Measurements from ENCODE around the gene USB1.

USB1 gene

GRCh38 chr16:58000706-58001676, at the start of gene USB1:
USB1 (plus strand) TSS chr16:58001407; CDS start chr16:58001484, 77 bp downstream.
- DNase-seq, result peak; percentile 74

- DNase-seq, result no peak
Measured at GRCh38 chr16:57952909-57953308, 48.3 kb upstream of the USB1 start.

GRCh38 chr16:57953857-57954256, 47.4 kb upstream of the USB1 start:
- DNase-seq, result no peak

GRCh38 chr16:57955572-57956188, 45.5 kb upstream of the USB1 start:
- no peak for DNase-seq

GRCh38 chr16:57956270-57956808, 44.9 kb upstream of the USB1 start:
- no peak for DNase-seq

- DNase-seq, result no peak
Measured at GRCh38 chr16:57956924-57957672, 44.1 kb upstream of the USB1 start.

- DNase-seq, result no peak
Measured at GRCh38 chr16:57957673-57958392, 43.4 kb upstream of the USB1 start.

- no peak for DNase-seq
Measured at GRCh38 chr16:57958544-57958943, 42.7 kb upstream of the USB1 start.

- no peak for DNase-seq
Measured at GRCh38 chr16:57959121-57959520, 42.1 kb upstream of the USB1 start.

- DNase-seq, result no peak
Measured at GRCh38 chr16:57959804-57960203, 41.4 kb upstream of the USB1 start.

GRCh38 chr16:57960310-57960709, 40.9 kb upstream of the USB1 start:
- no peak for DNase-seq

- DNase-seq, result no peak
Measured at GRCh38 chr16:57960826-57961472, 40.3 kb upstream of the USB1 start.

GRCh38 chr16:57961538-57961937, 39.7 kb upstream of the USB1 start:
- no peak for DNase-seq

GRCh38 chr16:57962046-57962445, 39.2 kb upstream of the USB1 start:
- DNase-seq, result no peak

GRCh38 chr16:57962756-57963155, 38.5 kb upstream of the USB1 start:
- DNase-seq, result no peak

GRCh38 chr16:57964157-57964700, 37.0 kb upstream of the USB1 start:
- DNase-seq, result no peak

- no peak for DNase-seq
Measured at GRCh38 chr16:57966204-57966771, 34.9 kb upstream of the USB1 start.

GRCh38 chr16:57966986-57967385, 34.2 kb upstream of the USB1 start:
- no peak for DNase-seq

- DNase-seq, result no peak
Measured at GRCh38 chr16:57967916-57968315, 33.3 kb upstream of the USB1 start.

- DNase-seq, result no peak
Measured at GRCh38 chr16:57969451-57970123, 31.6 kb upstream of the USB1 start.

- DNase-seq, result no peak
Measured at GRCh38 chr16:57970319-57970718, 30.9 kb upstream of the USB1 start.

Data from kidney glomerular epithelial cell (primary cell).